Brain microvascular endothelial cell (primary cell): ENCODE results near the gene SP9.
"Not testable (repeated sequence)": the region's sequence is repeated elsewhere in the genome, so short reads cannot be mapped to it uniquely, and the experiment has no call there.

Source experiments
- DNase-seq: peaks from one replicate; pipeline ENCODE4 v3.0.0-alpha.2; 2020
- H3K27ac ChIP-seq: fragments of 250-450 bp; sonication (Bioruptor Pico); 2 replicates; pipeline ENCODE4 v1.5.1; 2020; ENCODE audit warnings: mild to moderate bottlenecking, moderate library complexity
- H3K27me3 ChIP-seq: fragments of 250-450 bp; sonication (Bioruptor Pico); replicated peaks from 2 replicates; pipeline ENCODE4 v1.5.1; 2020; ENCODE audit warnings: mild to moderate bottlenecking
- H3K36me3 ChIP-seq: fragments of 250-450 bp; sonication (Bioruptor Pico); replicated peaks from 2 replicates; pipeline ENCODE4 v1.5.1; 2020; ENCODE audit warnings: mild to moderate bottlenecking
- H3K4me3 ChIP-seq: 2 replicates; pipeline ENCODE4 v1.5.1; 2011; ENCODE audit warnings: low read depth, mild to moderate bottlenecking, control low read depth, low read length, moderate library complexity
- in situ Hi-C: cut with HindIII; loops from 2 replicates; pipeline ENCODE4 v1.10.0; 2017; ENCODE audit warnings: low sequenced_read_pairs, low pct_ligation_motif_present
- TF ChIP-seq, protein P1 (sequence below): IDR thresholded peaks from 2 replicates; pipeline ENCODE4 v1.5.1; 2011; ENCODE audit warnings: low read depth, mild to moderate bottlenecking, moderate library complexity, low read length, control low read depth, inconsistent platforms; ENCODE audit errors: missing control alignments

The SP9 gene

DNA sequence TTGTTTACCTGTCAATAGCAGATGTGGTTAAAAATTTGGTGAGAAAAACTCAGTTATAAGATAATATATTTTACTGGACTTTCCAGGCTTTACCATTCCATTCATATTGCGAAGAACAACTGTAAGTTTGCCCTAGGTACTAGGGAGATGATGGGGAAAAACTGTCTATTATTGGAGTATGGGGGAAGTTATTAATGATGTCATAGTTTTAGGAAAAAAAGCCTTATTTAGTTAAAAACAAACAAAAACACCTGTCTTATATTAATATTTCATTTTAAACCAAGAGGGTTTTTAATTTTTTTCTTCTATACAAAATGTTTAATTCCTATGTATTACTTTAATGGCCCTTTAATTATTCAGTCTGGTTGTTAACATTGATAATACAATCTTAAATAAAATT is 18.2 kb downstream of the SP9 start:
- in situ Hi-C loops: no loop called here
- Histone ChIP-seq H3K4me3 (no peak overlapping the region), H3K27me3 (no peaks in the 10 kb centered on the region), H3K36me3 (peaks cover 4% of the 10 kb centered on the region), H3K27ac (no peak overlapping the region)
- DNase-seq: no peak
- TF ChIP-seq, protein P1, sequence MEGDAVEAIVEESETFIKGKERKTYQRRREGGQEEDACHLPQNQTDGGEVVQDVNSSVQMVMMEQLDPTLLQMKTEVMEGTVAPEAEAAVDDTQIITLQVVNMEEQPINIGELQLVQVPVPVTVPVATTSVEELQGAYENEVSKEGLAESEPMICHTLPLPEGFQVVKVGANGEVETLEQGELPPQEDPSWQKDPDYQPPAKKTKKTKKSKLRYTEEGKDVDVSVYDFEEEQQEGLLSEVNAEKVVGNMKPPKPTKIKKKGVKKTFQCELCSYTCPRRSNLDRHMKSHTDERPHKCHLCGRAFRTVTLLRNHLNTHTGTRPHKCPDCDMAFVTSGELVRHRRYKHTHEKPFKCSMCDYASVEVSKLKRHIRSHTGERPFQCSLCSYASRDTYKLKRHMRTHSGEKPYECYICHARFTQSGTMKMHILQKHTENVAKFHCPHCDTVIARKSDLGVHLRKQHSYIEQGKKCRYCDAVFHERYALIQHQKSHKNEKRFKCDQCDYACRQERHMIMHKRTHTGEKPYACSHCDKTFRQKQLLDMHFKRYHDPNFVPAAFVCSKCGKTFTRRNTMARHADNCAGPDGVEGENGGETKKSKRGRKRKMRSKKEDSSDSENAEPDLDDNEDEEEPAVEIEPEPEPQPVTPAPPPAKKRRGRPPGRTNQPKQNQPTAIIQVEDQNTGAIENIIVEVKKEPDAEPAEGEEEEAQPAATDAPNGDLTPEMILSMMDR: no peak

DNA sequence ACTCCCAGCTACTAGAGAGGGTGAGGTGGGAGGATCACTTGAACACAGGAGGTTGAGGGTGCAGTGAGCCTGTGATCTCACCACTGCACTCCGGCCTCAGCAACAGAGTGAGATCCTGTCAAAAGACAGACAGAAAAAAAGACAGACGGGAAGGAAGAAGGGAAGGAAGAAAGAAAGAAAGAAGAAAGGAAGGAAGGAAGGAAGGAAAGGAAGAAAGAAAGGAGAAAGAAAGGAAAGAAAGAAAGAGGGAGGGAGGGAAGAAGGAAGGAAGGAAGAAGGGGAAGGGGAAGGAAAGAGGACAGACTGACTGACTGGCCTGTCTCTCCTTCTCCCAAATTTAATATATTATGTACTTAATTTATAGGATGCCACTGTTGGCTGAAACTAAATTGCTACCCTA is 21.6 kb downstream of the SP9 start:
- in situ Hi-C loops: no loop called here
- H3K27ac ChIP-seq: no peak overlapping the region
- TF ChIP-seq, protein P1: no peak
- DNase-seq: no peak
- H3K27me3 ChIP-seq: no peaks in the 10 kb centered on the region
- H3K4me3 ChIP-seq: no peak overlapping the region
- H3K36me3 ChIP-seq: no peaks in the 10 kb centered on the region

DNA sequence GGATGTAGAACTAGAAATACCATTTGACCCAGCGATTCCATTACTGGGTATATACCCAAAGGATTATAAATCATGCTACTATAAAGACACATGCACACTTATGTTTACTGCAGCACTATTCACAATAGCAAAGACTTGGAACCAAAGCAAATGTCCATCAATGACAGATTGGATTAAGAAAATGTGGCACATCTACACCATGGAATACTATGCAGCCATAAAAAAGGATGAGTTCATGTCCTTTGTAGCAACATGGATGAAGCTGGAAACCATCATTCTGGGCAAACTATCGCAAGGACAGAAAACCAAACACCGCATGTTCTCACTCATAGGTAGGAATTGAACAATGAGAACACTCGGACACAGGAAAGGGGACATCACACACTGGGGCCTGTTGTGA is 24.9 kb downstream of the SP9 start:
- H3K27ac ChIP-seq, H3K4me3 ChIP-seq, H3K27me3 ChIP-seq, H3K36me3 ChIP-seq, DNase-seq, in situ Hi-C loops: not testable (repeated sequence)

DNA sequence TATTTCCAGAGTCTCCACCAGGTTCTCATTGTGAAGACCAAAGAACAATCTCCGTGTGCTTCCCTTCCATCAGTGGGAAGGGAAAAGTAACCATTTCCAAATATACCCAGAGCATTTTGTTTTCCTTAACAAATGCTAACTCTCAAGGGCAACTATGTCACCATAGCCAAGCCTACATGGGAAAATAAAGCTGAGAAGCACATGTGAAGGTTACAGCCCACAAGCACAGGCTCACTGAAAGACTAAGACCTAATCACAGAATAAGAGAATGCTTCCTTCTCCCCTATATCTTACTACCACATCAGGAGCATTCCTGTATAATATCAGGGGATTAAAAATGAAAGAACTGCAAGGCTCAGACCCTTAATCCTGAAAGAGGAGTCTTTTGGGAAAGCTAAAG is 28.2 kb downstream of the SP9 start:
- TF ChIP-seq, protein P1: no peak
- DNase-seq: no peak
- in situ Hi-C loops: no loop called here
- Histone ChIP-seq H3K4me3 (no peak overlapping the region), H3K27ac (no peak overlapping the region), H3K36me3 (peaks cover 12% of the 10 kb centered on the region), H3K27me3 (no peaks in the 10 kb centered on the region)

DNA sequence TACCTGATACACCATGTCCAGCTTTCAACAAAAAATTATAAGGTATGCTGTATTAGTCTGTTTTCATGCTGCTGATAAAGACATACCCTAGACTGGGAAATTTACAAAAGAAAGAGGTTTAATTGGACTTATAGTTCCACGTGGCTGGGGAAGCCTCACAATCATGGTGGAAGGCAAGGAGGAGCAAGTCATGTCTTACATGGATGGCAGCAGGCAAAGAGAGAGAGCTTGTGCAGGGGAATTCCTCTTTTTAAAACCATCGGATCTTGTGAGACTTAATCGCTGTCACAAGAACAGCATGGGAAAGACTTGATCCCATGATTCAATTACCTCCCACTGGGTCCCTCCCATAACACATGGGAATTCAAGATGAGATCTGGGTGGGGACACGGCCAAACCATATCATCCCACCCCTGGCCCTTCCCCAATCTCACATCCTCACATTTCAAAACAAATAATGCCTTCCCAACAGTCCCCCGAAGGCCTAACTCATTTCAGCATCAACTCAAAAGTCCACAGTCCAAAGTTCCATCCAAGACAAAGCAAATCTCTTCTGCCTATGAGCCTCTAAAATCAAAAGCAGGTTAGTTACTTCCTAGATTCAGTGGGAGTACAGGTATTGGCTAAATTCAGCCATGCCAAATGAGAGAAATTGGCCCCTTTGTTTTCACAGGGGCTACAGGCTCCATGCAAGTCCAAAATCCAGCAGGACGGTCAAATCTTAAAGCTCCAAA is 28.9 kb downstream of the SP9 start:
- in situ Hi-C loops, H3K27ac ChIP-seq, H3K27me3 ChIP-seq, H3K4me3 ChIP-seq, DNase-seq: not testable (repeated sequence)
- H3K36me3 ChIP-seq: peaks cover 12% of the 10 kb centered on the region

DNA sequence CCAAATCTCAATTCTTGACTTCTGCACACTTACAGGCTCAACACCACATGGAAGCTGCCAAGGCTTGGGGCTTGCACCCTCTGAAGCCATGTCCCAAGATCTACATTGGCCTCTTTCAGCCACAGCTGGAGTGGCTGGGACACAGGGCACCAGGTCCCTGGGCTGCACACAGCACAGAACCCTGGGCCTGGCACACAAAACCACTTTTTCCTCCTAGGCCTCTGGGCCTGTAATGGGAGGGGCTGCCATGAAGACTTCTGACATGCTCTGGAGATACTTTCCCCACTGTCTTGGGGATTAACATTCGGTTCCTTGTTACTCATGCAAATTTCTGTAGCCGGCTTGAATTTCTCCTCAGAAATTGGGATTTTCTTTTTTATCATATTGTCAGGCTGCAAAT is 29.9 kb downstream of the SP9 start:
- Histone ChIP-seq H3K27ac (no peak overlapping the region), H3K27me3 (no peaks in the 10 kb centered on the region), H3K4me3 (no peak overlapping the region), H3K36me3 (peaks cover 12% of the 10 kb centered on the region)
- DNase-seq: no peak
- in situ Hi-C loops: no loop called here
- TF ChIP-seq, protein P1: no peak

DNA sequence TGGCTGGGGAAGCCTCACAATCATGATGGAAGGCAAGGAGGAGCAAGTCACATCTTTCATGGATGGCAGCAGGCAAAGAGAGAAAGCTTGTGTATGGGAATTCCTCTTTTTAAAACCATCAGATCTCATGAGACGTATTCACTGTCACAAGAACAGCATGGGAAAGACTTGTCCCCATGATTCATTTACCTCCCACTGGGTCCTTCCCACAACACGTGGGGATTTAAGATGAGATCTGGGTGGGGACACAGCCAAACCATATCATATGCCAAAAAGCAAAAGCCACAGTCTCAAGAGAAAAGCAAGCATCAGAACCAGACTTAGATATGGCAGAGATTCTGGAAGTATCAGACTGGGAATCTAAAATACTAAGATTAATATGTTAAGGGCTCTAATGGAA is 30.8 kb downstream of the SP9 start:
- DNase-seq: peak; percentile 52
- in situ Hi-C loops: no loop called here
- Histone ChIP-seq H3K36me3 (peaks cover 12% of the 10 kb centered on the region), H3K27ac (no peak overlapping the region), H3K27me3 (no peaks in the 10 kb centered on the region), H3K4me3 (no peak overlapping the region)
- TF ChIP-seq, protein P1: no peak
